ENCODE measurements around the gene LRRC31.

Gene LRRC31

GRCh38 chr3:169880576-169881250 lies 11.0 kb upstream of the LRRC31 start:
- TF ChIP-seq, protein P1, sequence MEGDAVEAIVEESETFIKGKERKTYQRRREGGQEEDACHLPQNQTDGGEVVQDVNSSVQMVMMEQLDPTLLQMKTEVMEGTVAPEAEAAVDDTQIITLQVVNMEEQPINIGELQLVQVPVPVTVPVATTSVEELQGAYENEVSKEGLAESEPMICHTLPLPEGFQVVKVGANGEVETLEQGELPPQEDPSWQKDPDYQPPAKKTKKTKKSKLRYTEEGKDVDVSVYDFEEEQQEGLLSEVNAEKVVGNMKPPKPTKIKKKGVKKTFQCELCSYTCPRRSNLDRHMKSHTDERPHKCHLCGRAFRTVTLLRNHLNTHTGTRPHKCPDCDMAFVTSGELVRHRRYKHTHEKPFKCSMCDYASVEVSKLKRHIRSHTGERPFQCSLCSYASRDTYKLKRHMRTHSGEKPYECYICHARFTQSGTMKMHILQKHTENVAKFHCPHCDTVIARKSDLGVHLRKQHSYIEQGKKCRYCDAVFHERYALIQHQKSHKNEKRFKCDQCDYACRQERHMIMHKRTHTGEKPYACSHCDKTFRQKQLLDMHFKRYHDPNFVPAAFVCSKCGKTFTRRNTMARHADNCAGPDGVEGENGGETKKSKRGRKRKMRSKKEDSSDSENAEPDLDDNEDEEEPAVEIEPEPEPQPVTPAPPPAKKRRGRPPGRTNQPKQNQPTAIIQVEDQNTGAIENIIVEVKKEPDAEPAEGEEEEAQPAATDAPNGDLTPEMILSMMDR (IDR thresholded peaks at IDR 0.05; ENCODE audit: extremely low read depth, insufficient read depth, missing control alignments) = no peak
- in situ Hi-C loops (cut with MboI; ENCODE audit: low pct_unique_long_range_greater_than_20kb, low sequenced_read_pairs, unreplicated experiment) = no loop called here
- no peak for DNase-seq (ENCODE audit: low spot score)

GRCh38 chr3:169879845-169880575 lies 10.3 kb upstream of the LRRC31 start:
- TF ChIP-seq, protein P1 (IDR thresholded peaks at IDR 0.05; ENCODE audit: extremely low read depth, insufficient read depth, missing control alignments) = no peak
- in situ Hi-C loops (cut with MboI; ENCODE audit: low pct_unique_long_range_greater_than_20kb, low sequenced_read_pairs, unreplicated experiment) = no loop called here
- no peak for DNase-seq (ENCODE audit: low spot score)

DNA sequence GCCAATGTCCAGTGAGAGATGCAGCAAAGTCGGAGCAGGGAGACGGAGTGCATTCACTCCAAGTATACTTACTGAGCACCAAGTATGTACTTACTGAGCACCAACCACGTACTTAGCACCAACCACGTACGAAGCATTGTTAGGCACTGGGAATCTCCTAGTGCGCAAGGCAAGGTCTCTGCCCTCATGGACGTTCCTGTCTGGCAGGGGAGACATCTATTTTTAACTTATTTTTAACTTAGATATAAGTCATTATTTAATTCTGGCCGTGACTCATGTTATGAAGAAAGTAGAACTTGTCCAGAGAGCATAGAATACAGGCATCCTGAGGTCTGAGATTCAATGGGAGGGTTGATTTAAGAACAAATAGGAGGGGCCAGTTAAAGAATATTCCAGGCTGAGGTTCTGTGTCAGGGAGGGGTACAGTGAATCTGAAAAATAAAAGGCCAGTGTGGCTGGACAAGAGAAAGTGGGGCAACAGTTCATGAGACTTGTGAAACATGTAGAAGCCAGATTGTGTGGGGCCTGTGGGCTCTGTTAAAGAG lies 9.3 kb upstream of the LRRC31 start:
- in situ Hi-C loops (cut with MboI; ENCODE audit: low pct_unique_long_range_greater_than_20kb, low sequenced_read_pairs, unreplicated experiment) = no loop called here
- DNase-seq (ENCODE audit: low spot score) = no peak
- TF ChIP-seq, protein P1 (IDR thresholded peaks at IDR 0.05; ENCODE audit: extremely low read depth, insufficient read depth, missing control alignments) = no peak

- TF ChIP-seq, protein P1 (IDR thresholded peaks at IDR 0.05; ENCODE audit: extremely low read depth, insufficient read depth, missing control alignments) = no peak
- no peak for DNase-seq (ENCODE audit: low spot score)
- in situ Hi-C loops (cut with MboI; ENCODE audit: low pct_unique_long_range_greater_than_20kb, low sequenced_read_pairs, unreplicated experiment) = no loop called here
Measured at GRCh38 chr3:169871129-169871886, 1.6 kb upstream of the LRRC31 start.

- DNase-seq (ENCODE audit: low spot score) = no peak
- TF ChIP-seq, protein P1 (IDR thresholded peaks at IDR 0.05; ENCODE audit: extremely low read depth, insufficient read depth, missing control alignments) = no peak
- in situ Hi-C loops (cut with MboI; ENCODE audit: low pct_unique_long_range_greater_than_20kb, low sequenced_read_pairs, unreplicated experiment) = no loop called here
Measured at GRCh38 chr3:169868369-169868768, 1.4 kb downstream of the LRRC31 start.

DNA sequence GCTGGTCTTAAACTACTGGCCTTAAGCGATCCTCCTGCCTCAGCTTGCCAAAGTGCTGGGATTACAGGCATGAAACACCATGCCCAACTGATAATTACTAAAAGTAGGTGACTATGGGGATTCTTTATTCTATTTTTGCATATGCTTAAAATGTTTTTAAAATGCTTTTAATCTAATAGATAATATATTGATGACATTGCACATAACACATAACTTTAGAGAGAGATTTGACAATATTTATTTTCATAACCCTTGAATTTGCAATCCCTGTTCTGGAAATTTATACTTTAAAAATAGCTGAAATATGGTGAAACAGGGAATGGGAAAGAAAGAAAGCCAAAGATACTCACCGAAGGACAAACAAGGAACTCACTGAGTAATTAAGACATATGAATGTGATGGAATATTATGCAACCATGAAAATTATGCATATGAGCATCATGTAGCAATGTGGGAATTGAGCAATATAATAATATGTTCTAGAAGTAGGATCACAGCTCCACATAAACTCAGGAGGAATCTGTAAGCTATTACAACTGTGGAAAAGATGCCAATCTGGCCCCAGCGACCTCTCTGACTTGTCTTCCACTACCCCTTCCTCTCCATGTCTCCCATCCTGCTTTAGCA lies 2.0 kb downstream of the LRRC31 start:
- in situ Hi-C loops (cut with MboI; ENCODE audit: low pct_unique_long_range_greater_than_20kb, low sequenced_read_pairs, unreplicated experiment) = no loop called here
- DNase-seq (ENCODE audit: low spot score) = no peak
- TF ChIP-seq, protein P1 (IDR thresholded peaks at IDR 0.05; ENCODE audit: extremely low read depth, insufficient read depth, missing control alignments) = no peak

All from GM13977 (cell line).